ENCODE results near the gene KRT85.

GRCh38 chr12:52389313-52390207, 22.3 kb upstream of the KRT85 start:
- no peak for TF ChIP-seq MXI1 (IDR thresholded peaks at IDR 0.05; ENCODE audit: borderline replicate concordance, low read depth, low read length)
- no peak for TF ChIP-seq POLR2A (IDR thresholded peaks at IDR 0.05; ENCODE audit: low read depth, low read length)
- no peak for TF ChIP-seq SMC3 (IDR thresholded peaks at IDR 0.05; ENCODE audit: low read depth, low read length)
- TF ChIP-seq CTCF (conservative IDR thresholded peaks at IDR 0.05; ENCODE audit: low read depth, low read length) = no peak
- TF ChIP-seq NFE2L2 (IDR thresholded peaks at IDR 0.05; ENCODE audit: low read depth, low read length) = no peak
- TF ChIP-seq MAZ (IDR thresholded peaks at IDR 0.05; ENCODE audit: borderline replicate concordance, low read depth, low read length) = no peak
- TF ChIP-seq, protein P1, sequence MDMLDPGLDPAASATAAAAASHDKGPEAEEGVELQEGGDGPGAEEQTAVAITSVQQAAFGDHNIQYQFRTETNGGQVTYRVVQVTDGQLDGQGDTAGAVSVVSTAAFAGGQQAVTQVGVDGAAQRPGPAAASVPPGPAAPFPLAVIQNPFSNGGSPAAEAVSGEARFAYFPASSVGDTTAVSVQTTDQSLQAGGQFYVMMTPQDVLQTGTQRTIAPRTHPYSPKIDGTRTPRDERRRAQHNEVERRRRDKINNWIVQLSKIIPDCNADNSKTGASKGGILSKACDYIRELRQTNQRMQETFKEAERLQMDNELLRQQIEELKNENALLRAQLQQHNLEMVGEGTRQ (IDR thresholded peaks at IDR 0.05; ENCODE audit: low read depth, low read length) = no peak
- no peak for TF ChIP-seq CEBPB (IDR thresholded peaks at IDR 0.05; ENCODE audit: low read depth, low read length)
- TF ChIP-seq RFX5 (IDR thresholded peaks at IDR 0.05; ENCODE audit: low read depth, low read length) = no peak
- TF ChIP-seq, protein P2, sequence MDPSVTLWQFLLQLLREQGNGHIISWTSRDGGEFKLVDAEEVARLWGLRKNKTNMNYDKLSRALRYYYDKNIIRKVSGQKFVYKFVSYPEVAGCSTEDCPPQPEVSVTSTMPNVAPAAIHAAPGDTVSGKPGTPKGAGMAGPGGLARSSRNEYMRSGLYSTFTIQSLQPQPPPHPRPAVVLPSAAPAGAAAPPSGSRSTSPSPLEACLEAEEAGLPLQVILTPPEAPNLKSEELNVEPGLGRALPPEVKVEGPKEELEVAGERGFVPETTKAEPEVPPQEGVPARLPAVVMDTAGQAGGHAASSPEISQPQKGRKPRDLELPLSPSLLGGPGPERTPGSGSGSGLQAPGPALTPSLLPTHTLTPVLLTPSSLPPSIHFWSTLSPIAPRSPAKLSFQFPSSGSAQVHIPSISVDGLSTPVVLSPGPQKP (IDR thresholded peaks at IDR 0.05; ENCODE audit: borderline replicate concordance, low read depth, low read length) = no peak
- no peak for TF ChIP-seq RAD21 (IDR thresholded peaks at IDR 0.05; ENCODE audit: low read length)
